ENCODE results near the gene AATF.

Gene AATF

DNA sequence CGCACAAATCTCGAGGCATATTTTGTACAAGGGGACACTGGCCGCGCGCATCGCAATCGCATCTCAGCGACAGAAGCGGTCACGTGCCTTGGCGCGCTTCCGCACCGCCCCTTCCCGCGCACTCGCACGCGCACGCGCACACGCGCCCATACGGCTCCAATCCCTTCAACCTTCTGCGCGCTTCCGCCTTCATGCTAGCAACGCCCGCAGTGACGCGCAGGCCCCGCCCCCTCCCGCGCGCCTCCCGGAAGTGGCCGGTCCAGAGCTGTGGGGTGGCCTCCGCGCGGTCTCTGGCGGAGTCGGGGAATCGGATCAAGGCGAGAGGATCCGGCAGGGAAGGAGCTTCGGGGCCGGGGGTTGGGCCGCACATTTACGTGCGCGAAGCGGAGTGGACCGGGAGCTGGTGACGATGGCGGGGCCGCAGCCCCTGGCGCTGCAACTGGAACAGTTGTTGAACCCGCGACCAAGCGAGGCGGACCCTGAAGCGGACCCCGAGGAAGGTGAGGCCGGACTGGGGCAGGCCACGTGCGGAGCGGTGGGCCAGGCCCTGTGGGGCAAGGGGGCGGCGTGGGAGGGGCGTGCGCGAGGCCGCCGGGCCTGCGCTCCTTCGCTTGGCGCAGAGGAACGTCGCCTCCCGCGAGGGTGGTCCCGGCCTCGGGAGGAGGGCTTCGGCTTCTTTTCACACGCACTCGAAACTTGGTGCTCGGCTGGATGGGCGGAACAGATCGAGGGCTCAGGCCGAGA, at the start of gene AATF:
TSS of gene AATF (plus strand) at position 238 of the 744 bp plus-strand sequence. CDS start at position 410, 172 bp downstream.
- Histone ChIP-seq H3K27ac (peak within 1 kb of the TSS; percentile 74 to 97 (median 90)), H3K4me3 (peak within 1 kb of the TSS; percentile 66 to 94 (median 85))

GRCh38 chr17:36899250-36900159, 49.2 kb upstream of the AATF start:
- H3K4me3 ChIP-seq: no peak overlapping the region
- no peak overlapping the region for H3K27ac ChIP-seq

DNA sequence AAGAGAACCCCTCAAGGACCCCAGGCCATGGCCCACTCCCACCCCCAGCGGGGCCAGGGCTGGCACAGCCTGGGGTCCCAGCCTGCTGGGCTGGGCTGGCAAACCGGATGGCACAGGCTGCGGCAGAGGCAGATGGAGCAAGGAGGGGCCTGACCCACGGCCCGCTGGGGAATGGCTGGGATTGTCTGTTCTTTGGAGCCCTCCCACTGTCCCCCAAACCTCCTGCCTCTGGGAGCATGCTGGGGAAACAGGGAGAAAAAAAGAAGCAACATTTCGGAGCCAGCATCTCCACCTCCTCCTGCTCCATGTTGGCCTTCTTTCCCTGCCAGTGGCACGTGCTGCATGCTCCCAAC, 48.6 kb upstream of the AATF start:
- Histone ChIP-seq H3K4me3 (no peak overlapping the region), H3K27ac (no peak overlapping the region)

GRCh38 chr17:36901506-36901905, 47.2 kb upstream of the AATF start:
- no peak overlapping the region for H3K27ac ChIP-seq
- H3K4me3 ChIP-seq: no peak overlapping the region

DNA sequence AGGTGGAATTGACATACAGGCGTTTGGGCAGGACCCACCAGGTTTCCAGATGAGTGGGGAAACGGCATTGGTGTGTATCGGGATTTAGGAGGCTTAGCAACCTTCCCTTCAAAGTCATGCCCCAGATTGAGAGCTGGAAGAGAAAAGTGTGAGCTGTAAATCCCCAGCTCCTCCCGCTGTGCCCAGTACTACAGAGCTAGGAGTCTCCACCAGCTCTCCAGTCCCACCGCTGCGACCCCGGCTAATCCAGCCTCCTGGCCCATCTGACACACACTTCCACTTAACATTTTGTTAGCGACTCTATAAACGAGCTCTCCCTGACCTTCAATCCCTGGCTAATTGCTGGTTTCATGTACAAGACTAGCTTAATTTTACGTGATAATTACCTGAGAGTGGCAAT, 41.3 kb upstream of the AATF start:
- no peak overlapping the region for H3K4me3 ChIP-seq

DNA sequence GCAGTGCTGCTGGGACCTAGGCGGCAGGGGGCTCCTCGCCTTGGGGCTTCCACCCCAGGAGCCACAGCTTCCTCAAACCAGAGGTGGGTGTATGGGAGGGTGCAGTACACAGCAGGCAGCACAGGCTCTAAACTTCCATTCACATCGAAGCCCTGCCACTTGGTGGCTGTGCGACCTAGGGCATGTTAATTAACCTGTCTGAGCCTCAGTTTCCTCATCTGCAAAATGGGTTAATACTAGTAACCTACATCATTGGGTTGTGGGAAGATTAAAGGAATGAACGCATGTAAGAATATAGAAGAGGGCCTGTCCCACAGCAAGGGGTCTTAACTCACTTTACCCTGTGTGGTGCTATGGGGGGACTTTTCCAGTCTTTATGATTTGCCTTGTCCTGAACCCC, 38.2 kb upstream of the AATF start:
- Histone ChIP-seq H3K27ac (no peak overlapping the region), H3K4me3 (no peak overlapping the region)

More for the DNA sequence above, 41.3 kb upstream of the AATF start:
- H3K27ac ChIP-seq: no peak overlapping the region

DNA sequence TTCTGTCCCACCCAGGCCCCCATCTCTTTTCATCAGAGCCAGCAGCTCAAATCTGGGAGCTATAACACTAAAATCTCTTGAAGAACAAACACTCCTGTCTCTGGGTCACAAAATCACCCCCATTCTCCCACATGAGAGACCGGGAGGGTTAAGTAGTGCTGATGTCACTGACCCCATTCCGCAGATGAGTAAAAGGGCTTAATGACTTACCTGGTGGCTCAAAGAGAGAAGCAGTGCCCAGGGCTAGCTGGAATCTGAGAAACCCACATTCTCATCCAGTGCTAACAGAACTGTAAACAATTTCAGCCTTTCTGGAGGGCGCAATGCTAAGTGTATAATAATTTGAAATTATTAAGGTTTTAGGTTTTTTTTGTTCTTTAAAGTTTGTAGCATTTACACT, 37.8 kb upstream of the AATF start:
- H3K27ac ChIP-seq: no peak overlapping the region
- H3K4me3 ChIP-seq: no peak overlapping the region

DNA sequence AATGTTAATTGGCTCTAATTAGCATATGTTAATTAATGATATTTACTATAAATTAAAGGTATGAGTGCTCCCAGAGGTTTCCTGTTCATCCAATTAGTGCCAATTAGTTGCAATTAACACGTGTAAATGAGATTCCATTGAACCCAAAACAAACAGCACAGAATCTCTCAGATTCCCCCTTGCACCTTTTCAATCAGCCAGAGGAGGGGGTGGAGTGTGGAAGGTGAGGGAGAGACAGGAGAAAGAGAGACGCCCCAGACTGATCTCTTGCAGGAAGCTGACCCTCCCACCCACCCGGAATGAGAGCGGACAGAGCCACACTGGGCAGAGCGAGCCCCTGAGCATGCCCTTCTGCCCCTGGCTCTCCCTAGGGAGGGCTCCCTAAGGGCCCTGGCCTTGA, 35.6 kb upstream of the AATF start:
- H3K27ac ChIP-seq: no peak overlapping the region
- H3K4me3 ChIP-seq: no peak overlapping the region

DNA sequence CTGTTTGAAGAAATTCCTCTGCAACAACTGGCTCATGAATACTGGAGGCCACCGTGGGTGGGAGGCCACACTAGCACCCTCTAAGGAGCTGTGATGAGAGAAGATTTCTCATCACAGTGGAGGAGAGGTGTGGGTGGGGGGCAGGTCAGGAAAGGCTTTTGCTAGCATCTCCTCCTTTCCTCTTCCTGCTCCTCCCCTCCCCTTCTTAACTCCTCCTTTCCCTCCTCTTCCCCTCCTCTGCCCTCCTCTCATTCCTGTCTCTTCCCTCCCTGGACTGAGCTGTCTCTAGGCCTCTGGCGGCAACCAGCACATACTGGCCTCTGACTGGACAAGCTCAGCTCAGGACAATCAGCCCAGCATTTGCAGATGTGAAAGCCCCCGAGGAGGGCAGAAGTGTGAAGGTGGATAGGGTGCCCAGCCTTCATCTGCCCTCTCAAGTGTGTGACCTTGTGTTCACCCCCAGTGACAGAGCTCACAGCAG, 30.5 kb upstream of the AATF start:
- Histone ChIP-seq H3K4me3 (no peak overlapping the region), H3K27ac (no peak overlapping the region)

DNA sequence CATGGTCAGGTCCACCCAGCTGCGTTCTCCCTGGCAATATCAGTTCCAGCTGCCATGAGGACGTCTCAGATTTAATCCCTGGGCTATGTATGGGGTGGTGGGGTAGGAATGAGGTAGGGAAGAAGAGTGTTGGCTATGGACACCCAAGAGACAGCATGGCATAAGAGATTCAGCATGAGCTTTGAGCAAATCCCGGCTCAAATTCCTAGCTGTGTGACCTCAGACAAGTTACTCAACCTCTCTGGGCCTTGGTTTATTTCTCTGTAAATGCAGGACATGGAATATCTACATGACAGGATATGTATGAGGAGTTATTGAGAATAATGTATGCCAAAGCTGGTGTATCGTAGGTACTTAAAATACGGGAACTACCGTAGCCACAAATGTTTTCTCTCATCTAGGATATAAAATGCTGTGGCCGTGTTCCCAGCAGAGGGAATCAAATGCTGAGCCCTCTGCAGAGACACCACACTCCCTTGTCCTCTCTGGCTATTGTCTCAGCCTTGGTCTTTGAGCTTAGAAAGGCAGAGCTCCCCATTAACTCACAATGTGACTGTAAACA, 29.3 kb upstream of the AATF start:
- no peak overlapping the region for H3K27ac ChIP-seq
- H3K4me3 ChIP-seq: no peak overlapping the region

DNA sequence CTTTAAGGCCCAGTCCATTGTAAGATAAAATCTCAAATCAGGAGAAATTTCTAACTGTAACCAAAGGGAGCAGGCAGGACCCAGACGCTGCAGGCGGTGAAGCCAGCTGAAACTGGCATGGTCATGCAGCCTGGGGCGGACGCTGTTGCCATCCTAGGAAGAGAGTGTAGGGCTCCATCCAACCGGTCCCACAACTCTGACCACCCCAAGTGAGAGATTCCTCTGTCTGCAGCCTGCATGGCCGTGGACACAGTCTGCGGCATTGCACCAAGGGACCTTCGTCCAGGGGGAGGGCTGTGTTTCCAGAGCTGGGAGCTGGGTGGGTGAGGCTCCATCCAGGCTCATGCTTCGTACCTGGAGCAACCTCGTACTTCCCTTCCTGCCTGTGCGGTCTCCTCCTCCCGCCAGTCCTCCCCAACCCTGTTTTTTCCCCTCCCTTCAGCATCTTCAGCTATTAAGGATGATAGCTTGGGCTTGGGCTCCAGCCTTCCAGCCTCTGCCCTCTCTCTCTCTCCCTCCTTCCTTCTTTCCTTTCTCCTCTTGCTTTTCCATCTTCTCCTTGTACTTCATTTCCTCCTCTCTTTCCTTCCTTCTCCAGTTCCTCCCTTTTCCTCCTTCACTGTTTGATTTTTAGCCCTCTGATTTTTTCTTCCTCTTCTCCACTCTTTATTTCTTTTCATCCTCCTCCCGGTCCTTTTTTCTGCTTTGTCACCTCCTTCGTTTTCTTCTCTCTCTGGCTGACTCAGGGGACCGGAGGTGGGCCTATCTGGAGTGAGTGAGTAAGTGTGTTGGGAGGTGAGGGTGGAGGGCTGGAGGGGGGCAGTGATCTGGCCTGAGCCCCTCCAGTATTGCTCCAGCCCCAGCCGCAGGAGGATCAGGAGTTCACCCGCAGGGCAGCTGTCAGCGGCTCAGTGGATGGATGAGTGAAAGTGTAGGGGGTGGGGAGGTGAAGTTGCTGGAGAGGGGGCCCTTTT, 28.4 kb upstream of the AATF start:
- Histone ChIP-seq H3K27ac (peak overlapping the region in 5 of 21 experiments; percentile 33 to 78 (median 38)), H3K4me3 (no peak overlapping the region)

DNA sequence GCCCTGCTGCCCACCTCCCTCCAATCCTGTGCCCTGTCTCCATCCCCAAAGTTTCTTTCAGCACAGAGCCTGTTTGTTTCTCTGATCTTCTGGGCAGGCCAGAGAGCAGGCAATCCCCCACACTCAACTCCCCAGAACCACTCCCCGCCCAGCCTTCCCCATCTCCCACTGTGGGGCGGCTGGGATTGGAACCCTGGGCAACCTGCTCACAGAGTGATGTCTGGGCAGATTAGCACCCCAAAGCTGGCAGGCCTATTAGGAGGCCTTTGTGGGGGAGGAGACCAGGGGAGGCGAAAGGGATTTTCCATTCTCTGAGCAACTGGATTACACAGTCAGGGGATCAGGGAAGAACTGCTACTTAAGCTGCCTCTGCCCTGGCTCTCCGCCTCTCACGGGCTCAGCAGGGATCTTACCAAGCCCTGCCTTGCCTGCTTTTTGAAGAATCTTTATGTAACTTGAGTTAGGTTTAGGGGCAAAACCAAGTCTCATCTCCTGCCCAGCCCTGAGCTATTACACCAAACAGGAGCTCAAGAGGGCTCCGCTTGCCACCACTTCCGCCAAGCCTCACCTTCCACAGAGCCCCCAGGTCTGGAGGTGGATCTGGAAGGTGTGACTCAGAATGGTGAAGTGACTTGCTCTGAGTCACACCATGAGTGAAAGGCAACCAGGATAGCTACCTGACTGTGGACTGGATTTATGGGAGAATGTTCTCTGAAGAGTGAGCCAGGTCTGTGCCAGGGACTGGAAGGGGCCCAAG, 27.5 kb upstream of the AATF start:
- H3K27ac ChIP-seq: peak overlapping the region in 8 of 21 experiments; percentile 10 to 78 (median 38)
- H3K4me3 ChIP-seq: no peak overlapping the region

- no peak overlapping the region for H3K27ac ChIP-seq
- H3K4me3 ChIP-seq: no peak overlapping the region
Measured at GRCh38 chr17:36922175-36922574, 26.6 kb upstream of the AATF start.

DNA sequence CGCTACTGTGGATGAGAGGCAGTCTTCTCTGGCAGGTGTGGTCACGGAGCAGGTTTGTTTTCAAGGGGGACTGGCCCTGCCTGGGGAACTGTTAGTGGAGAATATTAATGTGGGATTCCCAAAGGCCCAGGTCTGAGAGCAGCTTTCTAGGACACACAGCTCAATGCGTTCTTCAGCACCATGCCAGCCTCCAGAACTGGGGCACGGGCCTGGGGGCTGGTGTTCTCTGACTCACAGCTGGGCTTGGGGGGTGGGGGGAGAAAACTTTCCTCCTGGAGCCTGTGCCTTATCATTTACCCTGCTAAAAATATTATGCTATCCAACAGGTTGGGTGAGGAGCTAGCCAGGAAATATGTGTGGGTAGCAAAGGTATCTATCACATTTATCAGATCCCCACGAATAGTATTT, 24.9 kb upstream of the AATF start:
- H3K27ac ChIP-seq: no peak overlapping the region

DNA sequence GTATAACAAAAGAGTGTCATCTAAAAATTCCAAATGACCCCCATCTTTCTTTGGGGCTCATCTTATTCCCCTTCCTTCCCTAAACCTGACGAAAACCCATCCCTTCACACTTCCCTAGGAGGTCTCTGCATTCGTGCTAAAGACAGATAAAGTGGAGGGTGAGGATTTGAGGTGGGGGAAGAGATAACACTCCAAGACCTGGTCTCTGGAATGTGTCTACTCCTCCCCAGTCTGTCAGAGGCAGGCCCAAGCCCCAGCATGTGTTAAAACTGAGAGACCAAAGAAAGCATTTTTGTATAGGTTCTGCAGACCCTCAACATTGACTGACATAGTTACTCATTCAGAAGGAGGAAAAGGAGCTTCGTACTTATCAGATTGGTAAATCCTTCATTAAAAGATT, 22.5 kb upstream of the AATF start:
- H3K27ac ChIP-seq: no peak overlapping the region
- H3K4me3 ChIP-seq: no peak overlapping the region

More for the DNA sequence above, 24.9 kb upstream of the AATF start:
- H3K4me3 ChIP-seq: no peak overlapping the region

DNA sequence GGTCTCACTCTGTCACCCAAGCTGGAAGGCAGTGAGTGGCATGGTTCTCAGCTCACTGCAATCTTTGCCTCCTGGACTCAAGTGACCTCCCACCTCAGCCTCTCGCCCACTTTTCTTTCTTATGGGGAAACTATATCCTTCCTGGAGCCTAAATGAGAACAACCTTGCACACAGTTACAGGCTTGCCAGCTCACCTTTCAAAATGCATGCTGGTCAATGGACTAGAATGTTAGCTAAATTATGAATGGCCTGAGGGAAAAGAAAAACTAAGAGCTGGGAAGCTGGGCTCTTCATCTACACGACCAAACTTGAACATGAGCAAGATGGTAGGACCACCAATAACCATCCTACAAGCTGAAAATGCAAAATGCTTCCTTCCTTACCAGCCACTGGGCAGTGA, 22.1 kb upstream of the AATF start:
- Histone ChIP-seq H3K4me3 (no peak overlapping the region), H3K27ac (no peak overlapping the region)

DNA sequence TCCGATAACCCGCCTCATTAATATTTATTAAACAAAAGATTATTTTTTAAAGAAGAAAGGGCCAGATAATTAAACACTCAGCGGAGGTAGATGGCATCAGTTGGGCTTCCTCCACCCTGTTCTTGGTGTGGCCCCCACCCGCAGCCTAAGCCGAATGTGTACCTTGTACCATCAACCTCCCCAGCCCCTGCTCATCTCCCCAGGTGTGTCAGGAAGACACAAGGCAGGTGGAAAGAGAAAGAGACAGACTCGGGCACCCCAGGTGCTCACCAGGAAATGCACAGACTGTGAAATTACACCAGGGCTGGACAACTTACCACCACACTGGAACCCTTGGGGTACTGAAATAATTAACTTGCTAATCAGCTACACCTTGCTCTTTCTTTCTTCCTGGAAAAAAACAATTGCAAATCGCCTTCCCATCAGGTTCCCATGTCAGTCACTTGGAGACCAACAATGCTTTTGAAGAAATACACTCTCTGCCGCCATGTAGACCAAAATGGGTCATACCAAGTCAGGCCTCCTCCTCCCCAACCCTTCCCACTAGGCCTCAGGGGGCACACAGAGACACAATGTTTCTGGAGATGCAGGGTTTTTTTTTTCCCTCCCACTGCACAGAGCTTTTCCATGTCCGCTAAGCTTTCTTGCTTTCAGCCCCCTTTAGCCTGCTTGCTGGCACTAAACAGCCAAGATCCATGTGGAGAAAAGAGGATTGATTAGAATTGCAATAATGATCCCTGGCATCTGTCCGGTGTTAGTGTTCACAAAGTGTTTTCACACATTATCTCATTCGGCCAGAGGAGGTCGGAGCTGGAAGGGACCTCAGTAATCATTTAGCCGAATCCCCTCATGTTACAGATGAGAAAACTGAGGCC, 20.0 kb upstream of the AATF start:
- H3K27ac ChIP-seq: no peak overlapping the region
- H3K4me3 ChIP-seq: no peak overlapping the region
